Neuronal stem cell (in vitro differentiated cells): ENCODE data around the gene CACNA1I.
A peak's percentile ranks its signal among the peaks of the same experiment; 100 is the strongest.

Source experiments
- DNase-seq: peaks from one replicate; pipeline ENCODE4 v3.0.0-alpha.2; 2013; ENCODE audit warnings: low spot score
- H2AFZ ChIP-seq: one replicate; pipeline ENCODE4 v1.6.1; 2013; ENCODE audit warnings: mild to moderate bottlenecking, low read length, inconsistent platforms
- H2AK5ac ChIP-seq: 2 replicates; pipeline ENCODE4 v1.6.1; 2013; ENCODE audit warnings: low read depth, mild to moderate bottlenecking, inconsistent platforms, low read length, moderate library complexity, mixed read lengths
- H2BK120ac ChIP-seq: 2 replicates; pipeline ENCODE4 v1.6.1; 2013; ENCODE audit warnings: low read depth, mild to moderate bottlenecking, inconsistent platforms, low read length, moderate library complexity, mixed read lengths
- H2BK12ac ChIP-seq: one replicate; pipeline ENCODE4 v1.6.1; 2013; ENCODE audit warnings: low read length, inconsistent platforms
- H2BK15ac ChIP-seq: 2 replicates; pipeline ENCODE4 v1.6.1; 2013; ENCODE audit warnings: mild to moderate bottlenecking, low read length, inconsistent platforms, mixed read lengths
- H2BK5ac ChIP-seq: one replicate; pipeline ENCODE4 v1.6.1; 2013; ENCODE audit warnings: inconsistent platforms, mild to moderate bottlenecking, low read length, moderate library complexity
- H3K14ac ChIP-seq: one replicate; pipeline ENCODE4 v1.6.1; 2013; ENCODE audit warnings: low read length, inconsistent platforms
- H3K18ac ChIP-seq: 2 replicates; pipeline ENCODE4 v1.6.1; 2013; ENCODE audit warnings: low read length, inconsistent platforms
- H3K23ac ChIP-seq: 2 replicates; pipeline ENCODE4 v1.6.1; 2013; ENCODE audit warnings: low read depth, mild to moderate bottlenecking, mixed read lengths, low read length, inconsistent platforms; ENCODE audit not compliant: poor library complexity
- H3K27ac ChIP-seq: replicated peaks from 3 replicates; pipeline ENCODE4 v1.5.1; 2013; ENCODE audit warnings: low read length, inconsistent platforms
- H3K27me3 ChIP-seq, 3 experiments: 2 replicates each; pipeline ENCODE4 v1.6.1; 2013; ENCODE audit warnings: low read length in 3 of 3, mild to moderate bottlenecking in 2 of 3, inconsistent platforms in 1 of 3, low read depth in 1 of 3, mixed read lengths in 1 of 3, moderate library complexity in 1 of 3; ENCODE audit not compliant: control insufficient read depth in 3 of 3, insufficient read depth in 3 of 3
- H3K36me3 ChIP-seq, 2 donors: replicated peaks in 1 of 2; 2 replicates each; pipeline ENCODE4 v1.6.1; 2013; ENCODE audit warnings: low read length in 2 of 2; ENCODE audit not compliant: control insufficient read depth in 2 of 2, insufficient read depth in 2 of 2
- H3K4ac ChIP-seq: 2 replicates; pipeline ENCODE4 v1.6.1; 2013; ENCODE audit warnings: inconsistent platforms, mild to moderate bottlenecking, low read length, moderate library complexity
- H3K4me1 ChIP-seq, 2 donors: 1 replicate in 1 of 2; 2 replicates in 1 of 2; pipeline ENCODE4 v1.6.1; 2013; ENCODE audit warnings: low read length in 2 of 2, low read depth in 1 of 2; ENCODE audit not compliant: control insufficient read depth in 2 of 2, insufficient read depth in 1 of 2
- H3K4me2 ChIP-seq: one replicate; pipeline ENCODE4 v1.6.1; 2013; ENCODE audit warnings: mild to moderate bottlenecking, low read length, inconsistent platforms; ENCODE audit not compliant: insufficient read depth, poor library complexity, severe bottlenecking
- H3K4me3 ChIP-seq, 2 donors: 2 replicates each; pipeline ENCODE4 v1.5.1; 2013; ENCODE audit warnings: low read length in 2 of 2, mild to moderate bottlenecking in 2 of 2, inconsistent platforms in 1 of 2, moderate library complexity in 1 of 2
- H3K79me1 ChIP-seq: one replicate; pipeline ENCODE4 v1.6.1; 2013; ENCODE audit warnings: low read depth, mild to moderate bottlenecking, inconsistent platforms, low read length, moderate library complexity
- H3K9ac ChIP-seq: one replicate; pipeline ENCODE4 v1.6.1; 2013; ENCODE audit warnings: mild to moderate bottlenecking, low read depth, low read length, inconsistent platforms; ENCODE audit not compliant: poor library complexity
- H3K9me3 ChIP-seq, 2 donors: replicated peaks in 1 of 2; 2 replicates each; pipeline versions ENCODE3 to v1.6.1; 2013; ENCODE audit warnings: low read length in 2 of 2, mild to moderate bottlenecking in 2 of 2, inconsistent platforms in 1 of 2, low read depth in 1 of 2, mixed read lengths in 1 of 2, moderate library complexity in 1 of 2; ENCODE audit not compliant: control insufficient read depth in 2 of 2, insufficient read depth in 1 of 2
- H4K8ac ChIP-seq: one replicate; pipeline ENCODE4 v1.6.1; 2013; ENCODE audit warnings: low read depth, mild to moderate bottlenecking, inconsistent platforms, low read length, moderate library complexity
- H4K91ac ChIP-seq: one replicate; pipeline ENCODE4 v1.6.1; 2013; ENCODE audit warnings: low read length, low read depth, mild to moderate bottlenecking, inconsistent platforms; ENCODE audit not compliant: poor library complexity
- WGBS, 2 donors: extraction: QIAGEN DNeasy Blood & Tissue Kit; methylation state at CpG; one replicate each; pipeline ENCODE4 v1.1.7; 2013; ENCODE audit warnings: missing lambda C conversion rate in 2 of 2, mixed read lengths in 1 of 2; ENCODE audit not compliant: insufficient read length in 2 of 2, insufficient replicate concordance in 1 of 2; ENCODE audit errors: extremely low coverage in 2 of 2; 5-methylcytosine and 5-hydroxymethylcytosine counted together

The CACNA1I gene

GRCh38 chr22:39697790-39698430 lies 127.4 kb downstream of the CACNA1I start:
- Histone ChIP-seq H3K9me3 (no peaks in the 10 kb centered on the region), H2BK12ac (peak overlapping the region; percentile 53), H3K4ac (no peak overlapping the region), H3K79me1 (peaks cover 1% of the 10 kb centered on the region), H3K4me1 (peaks cover 10 to 18% of the 10 kb centered on the region in 2 donors), H3K9ac (no peak overlapping the region), H4K91ac (no peak overlapping the region), H4K8ac (no peak overlapping the region), H3K27ac (no peak overlapping the region), H3K23ac (no peak overlapping the region), H2BK120ac (no peak overlapping the region), H3K4me3 (no peak overlapping the region), H3K18ac (peak overlapping the region; percentile 17), H3K27me3 (peaks cover 0 to 4% (median 0%) of the 10 kb centered on the region in 3 experiments), H3K36me3 (no peaks in the 10 kb centered on the region), H2AK5ac (peak overlapping the region; percentile 57), H3K4me2 (no peak overlapping the region), H2BK15ac (no peak overlapping the region), H3K14ac (no peak overlapping the region), H2AFZ (no peak overlapping the region), H2BK5ac (no peak overlapping the region)
- WGBS, 2 donors, result no CpG with 5 or more reads among the region's 14 CpGs
- no peak for DNase-seq

- Histone ChIP-seq H3K4me3 (no peak overlapping the region), H3K23ac (no peak overlapping the region), H2BK15ac (peak overlapping the region; percentile 17), H3K27me3 (peaks cover 0 to 2% (median 0%) of the 10 kb centered on the region in 3 experiments), H3K79me1 (peaks cover 1% of the 10 kb centered on the region), H2BK5ac (peak overlapping the region; percentile 31), H3K27ac (no peak overlapping the region), H3K4me1 (peaks cover 10 to 24% of the 10 kb centered on the region in 2 donors), H3K9me3 (no peaks in the 10 kb centered on the region), H2BK12ac (peak overlapping the region; percentile 35), H2BK120ac (no peak overlapping the region), H4K8ac (no peak overlapping the region), H3K36me3 (no peaks in the 10 kb centered on the region), H4K91ac (no peak overlapping the region), H3K14ac (no peak overlapping the region), H3K4ac (no peak overlapping the region), H2AK5ac (peak overlapping the region; percentile 77), H3K18ac (peak overlapping the region; percentile 8), H3K9ac (no peak overlapping the region), H2AFZ (no peak overlapping the region), H3K4me2 (peak overlapping the region; percentile 35)
- DNase-seq, result peak; percentile 53
- no CpG with 5 or more reads among the region's 19 CpGs for whole genome bisulfite sequencing, 2 donors
Observed at GRCh38 chr22:39699631-39700360, 129.2 kb downstream of the CACNA1I start.

GRCh38 chr22:39700565-39700964 lies 130.0 kb downstream of the CACNA1I start:
- Histone ChIP-seq H4K91ac (no peak overlapping the region), H3K9ac (peak overlapping the region; percentile 17), H3K23ac (no peak overlapping the region), H2BK12ac (peak overlapping the region; percentile 35), H3K4me3 (no peak overlapping the region), H4K8ac (no peak overlapping the region), H3K9me3 (no peaks in the 10 kb centered on the region), H2BK15ac (peak overlapping the region; percentile 17), H3K4me1 (peaks cover 10 to 24% of the 10 kb centered on the region in 2 donors), H3K18ac (peak overlapping the region; percentile 84), H3K27ac (no peak overlapping the region), H3K36me3 (no peaks in the 10 kb centered on the region), H2AK5ac (peak overlapping the region; percentile 77), H2BK5ac (peak overlapping the region; percentile 31), H2AFZ (no peak overlapping the region), H3K4me2 (no peak overlapping the region), H2BK120ac (no peak overlapping the region), H3K4ac (no peak overlapping the region), H3K79me1 (peaks cover 1% of the 10 kb centered on the region), H3K27me3 (no peaks in the 10 kb centered on the region), H3K14ac (no peak overlapping the region)
- WGBS, 2 donors, result no CpG with 5 or more reads among the region's 7 CpGs
- no peak for DNase-seq

- no peak overlapping the region for H3K4me2 ChIP-seq
- H3K27me3 ChIP-seq, result peaks cover 0 to 6% (median 0%) of the 10 kb centered on the region in 3 experiments
- no peak overlapping the region for H3K4ac ChIP-seq
Observed at GRCh38 chr22:39703091-39703490, 132.5 kb downstream of the CACNA1I start.

More at GRCh38 chr22:39703091-39703490, 132.5 kb downstream of the CACNA1I start:
- Histone ChIP-seq H3K23ac (no peak overlapping the region), H3K36me3 (no peaks in the 10 kb centered on the region), H3K4me1 (peaks cover 13 to 32% of the 10 kb centered on the region in 2 donors), H2BK120ac (no peak overlapping the region), H2BK12ac (no peak overlapping the region), H2BK15ac (no peak overlapping the region), H2AK5ac (no peak overlapping the region), H3K14ac (no peak overlapping the region), H3K18ac (peak overlapping the region; percentile 20), H4K91ac (no peak overlapping the region), H3K9ac (no peak overlapping the region), H2AFZ (no peak overlapping the region), H3K27ac (no peak overlapping the region), H2BK5ac (no peak overlapping the region), H4K8ac (no peak overlapping the region), H3K9me3 (no peaks in the 10 kb centered on the region), H3K4me3 (no peak overlapping the region), H3K79me1 (peaks cover 1% of the 10 kb centered on the region)
- DNase-seq, result no peak
- no CpG with 5 or more reads among the region's 8 CpGs for WGBS, 2 donors
